ENCODE results near the gene OCA2. TPM values are rescaled to one million over a fixed set of nuclear protein-coding genes. Genes with fewer than 3 reads are reported as not detected.

The OCA2 gene
- total RNA-seq, 6 experiments from 2014 or later, result 0.07 to 0.13 (median 0.12) TPM; not detected in 3

- H3K27me3 ChIP-seq, result no peaks in the 10 kb centered on the region
- H3K4me3 ChIP-seq, result no peak overlapping the region
- ATAC-seq (peak in 1 of 4 donors; percentile 25), DNase-seq (no peak)
- no peaks in the 10 kb centered on the region for H3K4me1 ChIP-seq
- no peak overlapping the region for H3K27ac ChIP-seq
- TF ChIP-seq CTCF (IDR thresholded peaks at IDR 0.05) (no peak), POLR2A (IDR thresholded peaks at IDR 0.05) (no peak)
- H3K36me3 ChIP-seq, result no peaks in the 10 kb centered on the region
- no peaks in the 10 kb centered on the region for H3K9me3 ChIP-seq
- 67% methylated on average over 5 of the region's 12 CpGs for WGBS (ENCODE audit: insufficient coverage, low coverage, low lambda C conversion rate, missing lambda C conversion rate)
- intact Hi-C loops (cut with DNase I), result no loop called here
Observed at GRCh38 chr15:28002136-28002861, 96.8 kb downstream of the OCA2 start.

- 57% methylated on average over 4 of the region's 10 CpGs for WGBS (ENCODE audit: insufficient coverage, low coverage, low lambda C conversion rate, missing lambda C conversion rate)
- Histone ChIP-seq H3K4me1 (no peaks in the 10 kb centered on the region), H3K9me3 (no peaks in the 10 kb centered on the region), H3K27me3 (no peaks in the 10 kb centered on the region), H3K4me3 (no peak overlapping the region), H3K27ac (no peak overlapping the region), H3K36me3 (no peaks in the 10 kb centered on the region)
- intact Hi-C loops (cut with DNase I), result no loop called here
- no peak for DNase-seq
- no peak for ATAC-seq
- TF ChIP-seq POLR2A (IDR thresholded peaks at IDR 0.05) (no peak), CTCF (IDR thresholded peaks at IDR 0.05) (no peak)
Observed at GRCh38 chr15:28001641-28002040, 97.5 kb downstream of the OCA2 start.

- DNase-seq (no peak), ATAC-seq (no peak)
- H3K36me3 ChIP-seq, result no peaks in the 10 kb centered on the region
- no peak overlapping the region for H3K4me3 ChIP-seq
- intact Hi-C loops (cut with DNase I), result no loop called here
- WGBS (ENCODE audit: insufficient coverage, low coverage, low lambda C conversion rate, missing lambda C conversion rate), result 66% methylated on average over 10 of the region's 16 CpGs
- no peaks in the 10 kb centered on the region for H3K4me1 ChIP-seq
- no peak overlapping the region for H3K27ac ChIP-seq
- no peaks in the 10 kb centered on the region for H3K27me3 ChIP-seq
- H3K9me3 ChIP-seq, result no peaks in the 10 kb centered on the region
- no peak for TF ChIP-seq POLR2A (IDR thresholded peaks at IDR 0.05)
- TF ChIP-seq CTCF (IDR thresholded peaks at IDR 0.05), result no peak
Observed at GRCh38 chr15:27993996-27994780, 104.9 kb downstream of the OCA2 start.

GRCh38 chr15:27993544-27993943 is 105.6 kb downstream of the OCA2 start:
- 69% methylated on average over 7 of the region's 10 CpGs for WGBS (ENCODE audit: insufficient coverage, low coverage, low lambda C conversion rate, missing lambda C conversion rate)
- H3K9me3 ChIP-seq, result no peaks in the 10 kb centered on the region
- DNase-seq (no peak), ATAC-seq (no peak)
- TF ChIP-seq POLR2A (IDR thresholded peaks at IDR 0.05) (no peak), CTCF (IDR thresholded peaks at IDR 0.05) (no peak)
- H3K36me3 ChIP-seq, result no peaks in the 10 kb centered on the region
- intact Hi-C loops (cut with DNase I), result no loop called here
- H3K27ac ChIP-seq, result no peak overlapping the region
- no peaks in the 10 kb centered on the region for H3K27me3 ChIP-seq
- H3K4me3 ChIP-seq, result no peak overlapping the region
- H3K4me1 ChIP-seq, result no peaks in the 10 kb centered on the region
